NCI-H524 (cell line): ENCODE data around the gene FNDC3B.

ENCODE experiments used
- DNase-seq, 2 experiments: peaks; one replicate each; lab custom pipeline; 2025; lab: John Stamatoyannopoulos, UW

FNDC3B gene

GRCh38 chr3:172213200-172213599 lies 173.8 kb downstream of the FNDC3B start:
- DNase-seq: no peak

GRCh38 chr3:172213904-172214303 lies 174.5 kb downstream of the FNDC3B start:
- no peak for DNase-seq

GRCh38 chr3:172216267-172216666 lies 176.9 kb downstream of the FNDC3B start:
- no peak for DNase-seq

- DNase-seq: no peak
Measured at GRCh38 chr3:172216911-172217310, 177.5 kb downstream of the FNDC3B start.

GRCh38 chr3:172217877-172218276 lies 178.5 kb downstream of the FNDC3B start:
- no peak for DNase-seq

- DNase-seq: no peak
Measured at GRCh38 chr3:172218350-172219323, 179.3 kb downstream of the FNDC3B start.

GRCh38 chr3:172219750-172220149 lies 180.4 kb downstream of the FNDC3B start:
- DNase-seq: no peak

GRCh38 chr3:172221547-172221946 lies 182.2 kb downstream of the FNDC3B start:
- DNase-seq: no peak

GRCh38 chr3:172222478-172223071 lies 183.2 kb downstream of the FNDC3B start:
- DNase-seq: no peak

GRCh38 chr3:172223870-172224269 lies 184.5 kb downstream of the FNDC3B start:
- no peak for DNase-seq

GRCh38 chr3:172224560-172225214 lies 185.3 kb downstream of the FNDC3B start:
- DNase-seq: no peak

- no peak for DNase-seq
Measured at GRCh38 chr3:172225215-172225707, 185.9 kb downstream of the FNDC3B start.

- DNase-seq: no peak
Measured at GRCh38 chr3:172226831-172227230, 187.5 kb downstream of the FNDC3B start.

GRCh38 chr3:172227340-172228035 lies 188.1 kb downstream of the FNDC3B start:
- no peak for DNase-seq

GRCh38 chr3:172228036-172228415 lies 188.6 kb downstream of the FNDC3B start:
- DNase-seq: no peak

GRCh38 chr3:172229462-172229861 lies 190.1 kb downstream of the FNDC3B start:
- DNase-seq: no peak

- DNase-seq: no peak
Measured at GRCh38 chr3:172231318-172231901, 192.0 kb downstream of the FNDC3B start.

GRCh38 chr3:172232579-172233212 lies 193.3 kb downstream of the FNDC3B start:
- DNase-seq: no peak

- DNase-seq: no peak
Measured at GRCh38 chr3:172233474-172234277, 194.3 kb downstream of the FNDC3B start.

GRCh38 chr3:172235698-172236097 lies 196.3 kb downstream of the FNDC3B start:
- no peak for DNase-seq
